MM.1S (cell line): Measurements from ENCODE around the gene CD163.

Experiments
- DNase-seq: peaks from one replicate; pipeline ENCODE4 v3.0.0-alpha.2; 2015
- H2AFZ ChIP-seq: fragments of 300-600 bp; sonication (generic); 2 replicates; pipeline ENCODE4 v1.6.0; 2016; ENCODE audit warnings: antibody characterized with exemption, low read length
- H3F3A ChIP-seq: fragments of 300-600 bp; sonication (generic); 2 replicates; pipeline ENCODE4 v1.6.1; 2016; ENCODE audit warnings: mild to moderate bottlenecking, antibody characterized with exemption, low read length, moderate library complexity, mixed read lengths; ENCODE audit not compliant: insufficient read depth
- H3K27ac ChIP-seq: fragments of 300-600 bp; sonication (generic); 2 replicates; pipeline ENCODE4 v1.5.1; 2016; ENCODE audit warnings: mild to moderate bottlenecking, low read length
- H3K27me3 ChIP-seq: fragments of 300-600 bp; sonication (generic); replicated peaks from 2 replicates; pipeline ENCODE4 v1.6.0; 2016; ENCODE audit warnings: low read length; ENCODE audit not compliant: insufficient read depth
- H3K36me3 ChIP-seq: fragments of 300-600 bp; sonication (generic); replicated peaks from 2 replicates; pipeline ENCODE4 v1.6.1; 2016; ENCODE audit warnings: mild to moderate bottlenecking, low read length, mixed read lengths; ENCODE audit not compliant: insufficient read depth
- H3K4me1 ChIP-seq: fragments of 300-600 bp; sonication (generic); 2 replicates; pipeline ENCODE4 v1.6.1; 2016; ENCODE audit warnings: low read length, mixed read lengths
- H3K4me2 ChIP-seq: fragments of 300-600 bp; sonication (generic); 2 replicates; pipeline ENCODE4 v1.6.0; 2016; ENCODE audit warnings: low read depth, low read length
- H3K4me3 ChIP-seq: fragments of 300-600 bp; sonication (generic); 2 replicates; pipeline ENCODE4 v1.5.1; 2016; ENCODE audit warnings: low read length, mixed read lengths
- H3K79me2 ChIP-seq: fragments of 300-600 bp; sonication (generic); 2 replicates; pipeline ENCODE4 v1.6.1; 2016; ENCODE audit warnings: mixed run types, low read length, mixed read lengths
- H3K9ac ChIP-seq: fragments of 300-600 bp; sonication (generic); 2 replicates; pipeline ENCODE4 v1.6.1; 2016; ENCODE audit warnings: low read length, mixed read lengths
- H3K9me2 ChIP-seq: fragments of 300-600 bp; sonication (generic); replicated peaks from 2 replicates; pipeline ENCODE4 v1.6.1; 2016; ENCODE audit warnings: mild to moderate bottlenecking, low read length, mixed read lengths; ENCODE audit not compliant: insufficient read depth
- H3K9me3 ChIP-seq: fragments of 300-600 bp; sonication (generic); replicated peaks from 2 replicates; pipeline ENCODE4 v1.6.1; 2016; ENCODE audit warnings: mild to moderate bottlenecking, low read length, mixed read lengths; ENCODE audit not compliant: insufficient read depth
- H4K20me1 ChIP-seq: fragments of 300-600 bp; sonication (generic); 2 replicates; pipeline ENCODE4 v1.6.1; 2016; ENCODE audit warnings: mild to moderate bottlenecking, low read length, moderate library complexity, mixed read lengths; ENCODE audit not compliant: insufficient read depth
- EZH2 ChIP-seq: fragments of 300-600 bp; sonication (generic); optimal IDR thresholded peaks from 2 replicates; pipeline ENCODE3; 2017; ENCODE audit warnings: low read depth, mild to moderate bottlenecking, antibody characterized with exemption, low read length, mixed read lengths
- EZH2phosphoT487 ChIP-seq: fragments of 300-600 bp; sonication (generic); IDR thresholded peaks from 2 replicates; pipeline ENCODE4 v1.6.1; 2018; ENCODE audit warnings: antibody characterized with exemption, low read length
- TF ChIP-seq, protein P1 (sequence below): fragments of 300-600 bp; sonication (generic); IDR thresholded peaks from 2 replicates; pipeline ENCODE4 v1.5.1; 2016; ENCODE audit warnings: antibody characterized with exemption, low read length, mixed read lengths

Gene CD163

DNA sequence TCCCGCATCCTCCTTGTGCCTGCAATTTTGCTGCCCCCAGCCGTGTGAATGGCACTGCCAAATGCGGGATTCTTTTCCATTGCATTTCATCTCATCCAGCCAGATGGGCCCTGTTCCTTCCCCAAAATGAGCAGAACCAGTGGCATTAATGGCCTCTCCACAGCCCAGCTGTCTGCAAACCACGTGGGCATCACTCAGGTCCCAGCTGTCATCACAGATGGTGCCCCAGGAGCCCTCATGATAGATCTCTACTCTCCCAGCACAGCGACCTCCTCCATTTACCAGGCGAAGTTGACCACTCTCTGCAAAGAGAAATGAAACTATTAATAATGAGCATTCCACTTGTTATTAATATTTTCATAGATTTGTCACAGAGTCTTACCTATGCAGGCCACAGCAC lies 17.1 kb downstream of the CD163 start:
- Histone ChIP-seq H3K9me3 (no peaks in the 10 kb centered on the region), H2AFZ (no peak overlapping the region), H3F3A (no peaks in the 10 kb centered on the region), H3K9me2 (no peaks in the 10 kb centered on the region), H4K20me1 (no peaks in the 10 kb centered on the region), H3K4me3 (no peak overlapping the region), H3K4me1 (no peaks in the 10 kb centered on the region), H3K27ac (no peak overlapping the region), H3K79me2 (no peaks in the 10 kb centered on the region), H3K4me2 (no peak overlapping the region), H3K9ac (no peak overlapping the region), H3K27me3 (no peaks in the 10 kb centered on the region), H3K36me3 (no peaks in the 10 kb centered on the region)
- no peak for TF ChIP-seq EZH2phosphoT487
- TF ChIP-seq, protein P1, sequence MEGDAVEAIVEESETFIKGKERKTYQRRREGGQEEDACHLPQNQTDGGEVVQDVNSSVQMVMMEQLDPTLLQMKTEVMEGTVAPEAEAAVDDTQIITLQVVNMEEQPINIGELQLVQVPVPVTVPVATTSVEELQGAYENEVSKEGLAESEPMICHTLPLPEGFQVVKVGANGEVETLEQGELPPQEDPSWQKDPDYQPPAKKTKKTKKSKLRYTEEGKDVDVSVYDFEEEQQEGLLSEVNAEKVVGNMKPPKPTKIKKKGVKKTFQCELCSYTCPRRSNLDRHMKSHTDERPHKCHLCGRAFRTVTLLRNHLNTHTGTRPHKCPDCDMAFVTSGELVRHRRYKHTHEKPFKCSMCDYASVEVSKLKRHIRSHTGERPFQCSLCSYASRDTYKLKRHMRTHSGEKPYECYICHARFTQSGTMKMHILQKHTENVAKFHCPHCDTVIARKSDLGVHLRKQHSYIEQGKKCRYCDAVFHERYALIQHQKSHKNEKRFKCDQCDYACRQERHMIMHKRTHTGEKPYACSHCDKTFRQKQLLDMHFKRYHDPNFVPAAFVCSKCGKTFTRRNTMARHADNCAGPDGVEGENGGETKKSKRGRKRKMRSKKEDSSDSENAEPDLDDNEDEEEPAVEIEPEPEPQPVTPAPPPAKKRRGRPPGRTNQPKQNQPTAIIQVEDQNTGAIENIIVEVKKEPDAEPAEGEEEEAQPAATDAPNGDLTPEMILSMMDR, result no peak
- TF ChIP-seq EZH2, result no peak
- no peak for DNase-seq

DNA sequence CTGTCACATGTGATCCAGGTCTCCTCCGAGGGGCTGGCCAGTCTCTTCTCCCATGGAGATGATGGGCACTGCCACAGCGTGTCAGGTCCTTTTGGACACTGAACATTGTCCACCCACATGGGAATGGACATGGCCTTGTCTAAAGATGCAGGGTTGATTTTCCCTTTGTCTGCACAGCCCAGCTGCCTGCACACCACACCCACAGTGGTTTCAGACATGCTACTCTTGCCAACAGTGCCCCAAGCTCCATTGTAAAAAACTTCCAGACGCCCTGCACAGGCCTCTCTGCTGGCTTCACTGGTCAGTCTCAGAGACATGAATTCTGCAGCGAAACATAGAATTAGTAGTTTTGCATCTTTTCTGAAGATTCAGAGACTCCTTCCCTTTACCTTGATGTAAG lies 18.5 kb downstream of the CD163 start:
- Histone ChIP-seq H3K36me3 (no peaks in the 10 kb centered on the region), H3K9ac (no peak overlapping the region), H3K79me2 (no peaks in the 10 kb centered on the region), H3K4me2 (no peak overlapping the region), H2AFZ (no peak overlapping the region), H3K27me3 (no peaks in the 10 kb centered on the region), H3K27ac (no peak overlapping the region), H3K4me1 (no peaks in the 10 kb centered on the region), H4K20me1 (no peaks in the 10 kb centered on the region), H3K9me3 (no peaks in the 10 kb centered on the region), H3K4me3 (no peak overlapping the region), H3F3A (no peaks in the 10 kb centered on the region), H3K9me2 (no peaks in the 10 kb centered on the region)
- DNase-seq, result no peak
- TF ChIP-seq EZH2 (no peak), EZH2phosphoT487 (no peak)
- TF ChIP-seq, protein P1, result no peak

DNA sequence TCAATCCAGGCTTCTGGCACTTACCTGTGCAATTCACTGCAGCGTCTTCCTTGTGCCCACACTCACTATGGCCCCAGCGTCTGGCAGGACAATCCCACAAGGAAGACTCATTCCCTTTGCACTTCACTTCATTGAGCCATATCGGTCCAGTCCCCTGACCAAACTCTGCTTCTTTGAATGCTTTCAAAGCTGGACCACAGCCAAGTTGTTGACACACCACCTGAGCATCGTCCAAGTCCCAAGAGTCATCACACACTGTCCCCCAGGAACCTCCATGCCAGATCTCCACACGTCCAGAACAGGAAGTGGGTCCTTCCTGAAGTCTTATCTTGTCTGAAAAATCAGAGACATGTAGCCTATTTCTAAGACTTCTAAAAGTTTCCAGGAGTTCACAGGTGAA lies 20.2 kb downstream of the CD163 start:
- Histone ChIP-seq H3K4me2 (no peak overlapping the region), H3K9me2 (no peaks in the 10 kb centered on the region), H3F3A (no peaks in the 10 kb centered on the region), H3K79me2 (no peaks in the 10 kb centered on the region), H3K9me3 (no peaks in the 10 kb centered on the region), H2AFZ (no peak overlapping the region), H3K9ac (no peak overlapping the region), H3K27me3 (no peaks in the 10 kb centered on the region), H3K4me3 (no peak overlapping the region), H3K4me1 (no peaks in the 10 kb centered on the region), H4K20me1 (no peaks in the 10 kb centered on the region), H3K27ac (no peak overlapping the region), H3K36me3 (no peaks in the 10 kb centered on the region)
- TF ChIP-seq, protein P1, result no peak
- no peak for TF ChIP-seq EZH2
- TF ChIP-seq EZH2phosphoT487, result no peak
- no peak for DNase-seq
